ENCODE data around the gene HTR3E.
"Not testable (repeated sequence)": the region's sequence is repeated elsewhere in the genome, so short reads cannot be mapped to it uniquely, and the experiment has no call there.

The HTR3E gene

DNA sequence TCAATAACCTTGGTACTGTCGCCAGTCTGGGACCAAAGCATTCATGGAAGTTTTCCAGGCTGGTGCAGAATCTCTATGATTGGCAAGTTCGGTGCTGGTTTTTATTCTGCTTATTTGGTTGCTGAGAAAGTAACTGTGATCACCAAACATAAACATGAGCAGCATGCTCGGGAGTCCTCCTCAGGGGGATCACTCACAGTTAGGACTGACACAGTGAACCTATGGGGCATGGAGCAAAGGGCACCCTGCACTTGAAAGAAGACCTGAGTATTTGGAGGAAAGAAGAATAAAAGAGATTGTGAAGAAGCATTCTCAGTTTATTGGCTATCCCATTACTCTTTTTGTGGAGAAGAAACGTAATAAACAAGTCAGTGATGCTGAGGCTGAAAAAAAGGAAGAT, 19.2 kb downstream of the HTR3E start:
- no peak for DNase-seq

DNA sequence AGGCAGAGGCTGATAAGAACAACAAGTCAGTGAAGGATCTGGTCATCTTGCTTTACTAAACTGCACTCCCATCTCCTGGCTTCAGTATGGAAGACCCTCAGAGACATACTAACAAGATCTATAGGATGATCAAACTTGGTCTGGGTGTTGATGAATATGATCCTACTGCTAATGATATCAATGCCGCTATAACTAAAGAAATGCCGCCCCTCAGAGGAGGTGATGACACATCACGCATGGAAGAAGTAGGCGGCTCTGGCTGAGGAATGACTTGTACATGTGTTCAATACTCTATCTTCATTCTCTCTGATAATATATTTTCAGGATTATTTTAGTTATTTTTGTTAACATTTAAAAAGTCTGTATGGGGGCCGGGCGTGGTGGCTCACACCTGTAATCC, 20.8 kb downstream of the HTR3E start:
- no peak for DNase-seq

DNA sequence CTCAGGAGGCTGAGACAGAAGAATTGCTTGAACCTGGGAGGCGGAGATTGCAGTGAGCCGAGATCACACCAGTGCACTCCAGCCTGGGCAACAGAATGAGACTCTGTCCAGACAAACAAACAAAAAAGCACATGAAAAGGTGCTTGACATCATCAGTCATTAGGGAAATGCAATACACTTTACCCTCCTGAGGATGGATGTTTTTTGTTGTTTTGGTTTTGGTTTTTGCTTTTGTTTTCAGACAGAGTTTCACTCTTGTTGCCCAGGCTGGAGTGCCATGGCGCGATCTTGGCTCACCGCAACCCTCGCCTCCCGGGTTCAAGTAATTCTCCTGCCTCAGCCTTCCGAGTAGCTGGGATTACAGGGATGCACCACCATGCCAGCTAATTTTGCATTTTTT, 24.2 kb downstream of the HTR3E start:
- not testable (repeated sequence) for DNase-seq

DNA sequence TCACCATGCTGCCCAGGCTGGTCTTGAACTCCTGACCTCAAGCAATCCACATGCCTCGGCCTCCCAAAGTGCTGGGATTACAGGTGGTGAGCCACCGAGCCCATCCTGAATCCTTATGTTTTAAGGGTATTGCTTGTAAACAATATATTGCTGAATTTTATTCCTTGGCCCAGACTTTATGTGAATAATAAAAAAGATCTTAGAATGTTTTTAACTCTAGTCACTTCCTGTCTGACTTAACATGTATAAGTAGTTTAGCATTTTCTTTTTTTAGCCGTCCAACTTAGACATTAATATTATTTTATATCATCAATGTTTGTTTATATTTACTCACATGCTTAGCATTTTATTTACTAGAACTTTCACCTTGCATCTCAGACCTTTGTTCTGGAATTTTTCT, 29.1 kb downstream of the HTR3E start:
- no peak for DNase-seq

DNA sequence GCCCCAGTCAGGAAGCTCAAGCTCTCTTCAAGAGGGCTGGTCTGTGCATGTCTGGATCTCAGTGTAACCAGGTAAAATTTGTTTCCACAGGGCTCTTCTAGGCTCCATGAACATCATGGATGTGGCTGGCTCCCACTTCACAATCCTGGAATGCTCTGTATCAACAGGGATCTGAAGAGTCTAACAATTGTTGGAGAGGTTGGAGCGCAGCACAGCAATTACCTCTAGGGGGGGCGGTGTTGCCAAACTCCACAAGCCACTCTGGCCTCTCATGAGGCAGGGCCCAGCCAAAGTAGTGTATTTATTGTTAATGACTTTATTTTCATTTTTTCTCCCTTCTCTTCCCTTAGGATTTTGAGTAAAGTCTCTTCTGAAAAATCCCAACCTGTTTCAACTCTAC, 32.1 kb downstream of the HTR3E start:
- DNase-seq = no peak

DNA sequence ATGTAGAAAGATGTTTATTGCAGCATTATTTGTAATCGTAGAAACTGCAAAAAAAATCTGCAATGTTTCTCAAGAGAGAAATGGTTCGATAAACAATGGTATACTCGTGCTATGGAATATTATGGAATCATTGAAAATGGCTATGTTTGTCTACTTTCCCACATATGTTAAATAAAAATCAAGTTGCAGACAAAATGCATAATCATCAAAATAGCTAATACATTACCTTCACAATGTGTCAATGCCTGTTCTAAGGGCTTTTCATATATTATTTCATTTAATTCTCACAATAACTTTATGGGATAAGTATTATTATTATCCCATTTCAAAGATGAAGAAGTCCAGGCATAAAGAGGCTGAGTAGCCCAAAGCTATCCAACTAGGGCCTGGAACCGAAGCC, 36.1 kb downstream of the HTR3E start:
- DNase-seq = no peak

DNA sequence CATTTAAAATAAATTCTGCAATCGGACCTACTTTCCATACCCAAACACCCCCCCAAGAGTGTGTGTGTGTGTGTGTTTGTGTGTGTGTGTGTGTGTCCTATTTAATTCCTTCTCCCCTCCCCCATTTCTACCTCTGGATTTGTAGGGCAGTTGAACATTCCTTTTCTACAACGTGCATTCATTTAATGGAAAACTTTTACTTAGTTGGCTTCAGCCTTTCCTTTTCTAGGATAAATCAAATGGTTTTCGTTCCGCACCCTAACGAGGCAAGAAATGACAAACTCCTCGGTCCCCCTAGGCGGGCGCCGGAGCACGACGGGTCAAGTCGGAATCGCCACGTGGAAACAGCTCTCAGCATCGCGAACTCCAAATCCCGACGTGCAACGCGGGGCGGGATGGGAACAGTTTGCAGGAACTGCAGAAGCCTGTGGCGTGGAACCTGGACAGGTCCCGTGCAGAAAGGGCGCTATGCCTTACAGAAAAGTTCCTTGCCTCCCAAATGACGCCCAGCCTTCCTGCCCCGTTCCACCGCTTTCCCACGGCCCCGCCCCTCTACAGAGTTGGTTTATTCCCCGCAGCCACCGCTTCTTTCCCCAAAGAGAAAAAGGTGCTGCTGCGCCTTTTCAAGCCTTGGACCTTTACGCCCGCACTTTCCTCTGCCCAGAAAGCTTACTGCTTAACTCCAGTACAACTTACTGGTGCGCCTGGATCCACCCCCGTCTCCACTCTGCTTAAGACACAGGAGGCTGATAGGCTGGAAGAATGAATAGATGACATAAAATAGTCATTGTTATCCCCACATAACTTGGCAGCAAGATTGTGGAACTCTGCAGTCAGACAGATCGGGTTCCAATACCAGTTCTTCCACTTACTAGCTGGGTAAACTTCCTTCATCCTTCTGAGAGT, 37.2 kb downstream of the HTR3E start:
- peak; percentile 36 to 46 for DNase-seq

DNA sequence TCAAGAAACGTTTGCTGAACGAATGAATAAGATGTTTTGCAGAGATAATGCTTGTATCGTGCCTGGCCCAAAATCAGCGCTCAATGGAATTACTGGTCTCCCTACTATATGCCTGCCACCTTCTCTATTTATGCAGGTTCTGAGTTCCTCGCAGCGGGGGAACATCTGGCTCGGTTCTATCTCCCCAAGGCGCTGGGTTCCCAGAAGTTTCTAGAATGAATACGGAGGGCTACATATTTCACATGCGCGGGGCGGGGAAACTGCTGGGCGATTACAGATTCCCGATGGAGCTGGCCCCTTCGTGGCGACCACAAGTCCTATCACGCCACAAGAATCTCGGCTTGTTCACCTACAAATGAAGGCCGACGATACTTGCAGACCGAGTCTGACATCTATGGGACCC, 37.9 kb downstream of the HTR3E start:
- no peak for DNase-seq

DNA sequence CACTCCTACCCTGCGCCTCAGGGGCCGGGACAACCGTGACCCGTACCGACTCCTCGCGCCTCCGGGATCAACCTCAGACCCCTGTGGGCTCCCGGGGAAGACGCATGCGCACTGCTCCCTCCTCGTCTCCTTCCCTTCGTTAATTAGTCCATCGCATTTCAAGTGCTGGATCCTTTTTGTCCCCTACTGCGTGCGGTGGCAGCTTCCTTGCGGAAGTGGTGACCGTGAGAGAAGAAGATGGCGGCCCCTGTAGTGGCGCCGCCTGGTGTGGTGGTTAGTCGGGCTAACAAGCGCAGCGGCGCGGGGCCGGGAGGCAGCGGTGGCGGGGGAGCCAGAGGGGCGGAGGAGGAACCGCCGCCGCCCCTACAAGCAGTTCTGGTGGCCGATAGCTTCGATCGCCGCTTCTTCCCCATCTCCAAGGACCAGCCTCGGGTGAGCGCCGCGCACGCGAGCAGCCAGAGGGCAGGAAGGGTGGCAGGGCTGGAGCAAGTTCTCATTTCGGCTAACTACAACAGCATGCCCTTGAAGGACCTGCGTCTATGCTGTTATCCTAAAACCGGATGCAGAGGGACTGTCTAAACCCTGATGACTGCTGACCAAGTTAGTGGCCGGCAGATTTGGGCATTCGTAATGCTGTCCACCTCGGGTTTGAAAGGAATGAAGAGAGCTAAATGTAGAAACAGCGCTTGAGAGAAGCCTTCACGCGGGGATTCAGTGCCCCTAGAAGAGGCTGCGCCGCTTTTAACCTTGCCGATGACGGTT, 38.5 kb downstream of the HTR3E start, which contains the start of gene EIF2B5:
Gene EIF2B5, plus strand, starts transcription at position 210 of the 762 bp plus-strand sequence. Its CDS starts 28 bp downstream, at position 238.
- DNase-seq = peak; percentile 89 to 91

DNA sequence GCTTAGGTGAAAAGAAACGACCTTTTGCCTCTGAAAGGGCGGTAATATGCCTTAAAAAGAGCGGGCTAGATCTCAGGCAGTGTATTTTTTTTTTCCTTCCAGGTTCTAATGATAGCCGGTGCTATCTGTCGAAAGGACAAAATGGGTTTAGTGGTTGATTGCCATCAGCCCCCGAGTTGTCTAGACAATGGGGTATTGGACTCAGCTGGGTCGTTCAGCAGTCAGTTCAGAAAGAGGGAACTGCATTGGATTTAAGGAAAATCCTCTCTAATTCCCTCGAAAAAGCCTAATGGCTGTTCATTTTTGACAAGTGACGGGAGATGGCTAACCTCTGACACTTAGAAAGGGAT, 39.0 kb downstream of the HTR3E start:
- DNase-seq = no peak

DNA sequence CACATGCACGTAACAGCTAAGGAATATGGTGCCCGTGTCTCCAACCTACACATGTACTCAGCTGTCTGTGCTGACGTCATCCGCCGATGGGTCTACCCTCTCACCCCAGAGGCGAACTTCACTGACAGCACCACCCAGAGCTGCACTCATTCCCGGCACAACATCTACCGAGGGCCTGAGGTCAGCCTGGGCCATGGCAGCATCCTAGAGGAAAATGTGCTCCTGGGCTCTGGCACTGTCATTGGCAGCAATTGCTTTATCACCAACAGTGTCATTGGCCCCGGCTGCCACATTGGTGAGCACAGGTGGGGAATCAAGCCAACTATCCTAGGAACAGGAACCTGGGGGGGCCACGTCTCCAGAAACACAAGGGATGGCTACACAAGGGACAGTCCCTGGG, 43.6 kb downstream of the HTR3E start:
- DNase-seq = no peak

DNA sequence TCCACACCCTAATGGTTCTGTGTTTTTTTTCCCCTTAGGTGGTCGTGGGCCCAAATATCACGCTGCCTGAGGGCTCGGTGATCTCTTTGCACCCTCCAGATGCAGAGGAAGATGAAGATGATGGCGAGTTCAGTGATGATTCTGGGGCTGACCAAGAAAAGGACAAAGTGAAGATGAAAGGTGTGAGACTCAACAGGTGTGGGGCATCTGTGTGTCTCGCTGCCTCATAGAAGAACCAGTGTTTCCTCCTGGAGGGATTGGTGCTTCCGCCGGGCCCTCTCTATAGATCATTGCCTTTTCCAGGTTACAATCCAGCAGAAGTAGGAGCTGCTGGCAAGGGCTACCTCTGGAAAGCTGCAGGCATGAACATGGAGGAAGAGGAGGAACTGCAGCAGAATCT, 45.3 kb downstream of the HTR3E start:
- DNase-seq = no peak

DNA sequence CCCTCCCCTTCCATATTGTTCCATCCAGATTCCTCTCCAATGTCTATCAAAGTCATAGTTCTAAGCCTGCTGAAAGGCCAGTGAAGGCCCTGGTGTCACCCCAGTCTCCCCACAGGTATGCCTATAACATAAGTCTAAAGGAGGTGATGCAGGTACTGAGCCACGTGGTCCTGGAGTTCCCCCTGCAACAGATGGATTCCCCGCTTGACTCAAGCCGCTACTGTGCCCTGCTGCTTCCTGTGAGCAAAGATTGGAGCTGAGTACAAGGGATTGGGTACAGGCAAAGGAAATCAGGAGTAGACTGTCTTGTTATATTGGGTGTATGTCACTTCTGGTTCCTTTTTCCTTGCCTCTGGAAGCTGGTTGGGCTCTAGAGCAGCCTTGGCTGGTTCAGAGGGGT, 46.5 kb downstream of the HTR3E start:
- DNase-seq = no peak

DNA sequence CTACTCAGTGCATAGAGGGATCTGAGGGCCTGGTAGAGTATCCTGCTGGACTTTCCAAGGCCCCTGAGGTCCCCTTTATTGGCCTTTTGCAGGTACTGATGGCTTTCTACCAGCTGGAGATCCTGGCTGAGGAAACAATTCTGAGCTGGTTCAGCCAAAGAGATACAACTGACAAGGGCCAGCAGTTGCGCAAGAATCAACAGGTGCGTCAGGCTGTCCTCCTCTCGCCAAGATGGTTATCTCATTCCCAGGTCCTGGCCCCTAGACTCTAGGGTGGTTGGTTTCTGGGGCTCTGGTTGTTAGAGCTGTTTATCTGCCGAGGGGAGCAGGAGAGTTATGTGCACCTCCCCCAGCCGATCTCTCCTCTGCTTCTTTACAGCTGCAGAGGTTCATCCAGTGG, 47.6 kb downstream of the HTR3E start:
- DNase-seq = no peak

DNA sequence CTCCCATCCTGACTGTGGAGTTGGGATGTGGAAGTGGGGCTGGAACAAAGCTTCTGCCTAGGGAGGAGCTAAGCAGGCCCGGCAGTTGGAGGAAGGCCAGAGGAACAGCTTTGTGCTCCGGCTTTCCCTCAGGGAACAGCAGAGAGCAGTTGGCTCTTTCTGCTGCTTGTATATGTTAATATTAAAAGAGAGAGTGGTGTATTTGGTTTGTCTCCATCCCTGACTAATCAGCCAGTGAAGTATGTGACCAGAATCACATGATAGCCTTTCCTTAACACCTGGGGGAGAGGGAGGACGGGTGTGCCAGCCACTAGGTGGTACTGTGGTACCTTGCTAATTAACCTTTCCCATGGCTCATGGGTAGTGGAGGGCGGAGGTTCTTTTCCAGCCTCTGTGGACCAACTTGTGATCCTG, 48.3 kb downstream of the HTR3E start:
- DNase-seq = peak; percentile 23 to 51

DNA sequence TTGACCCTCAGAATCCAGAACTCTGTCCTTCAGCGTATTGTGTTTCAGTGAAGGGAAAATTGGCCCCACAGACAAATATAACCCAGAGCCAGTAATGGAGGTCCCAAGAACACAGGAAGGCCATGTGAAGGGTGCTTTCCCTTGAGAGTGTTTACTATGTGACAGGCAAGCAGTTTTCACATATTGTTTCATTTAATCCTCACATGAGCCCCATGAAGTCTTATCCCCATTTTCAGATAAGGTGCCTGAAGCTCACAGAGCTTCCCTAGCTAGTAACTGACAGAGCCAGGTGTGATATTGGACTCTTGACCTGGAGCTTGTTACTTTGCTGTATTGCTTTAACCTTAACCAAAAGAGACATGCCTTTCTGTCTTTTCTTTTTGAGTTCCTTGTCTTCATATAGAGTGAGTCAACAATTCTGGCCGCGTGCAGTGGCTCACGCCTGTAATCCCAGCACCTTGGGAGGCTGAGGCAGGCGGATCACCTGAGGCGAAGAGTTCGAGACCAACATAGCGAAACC, 48.9 kb downstream of the HTR3E start:
- DNase-seq = no peak

DNA sequence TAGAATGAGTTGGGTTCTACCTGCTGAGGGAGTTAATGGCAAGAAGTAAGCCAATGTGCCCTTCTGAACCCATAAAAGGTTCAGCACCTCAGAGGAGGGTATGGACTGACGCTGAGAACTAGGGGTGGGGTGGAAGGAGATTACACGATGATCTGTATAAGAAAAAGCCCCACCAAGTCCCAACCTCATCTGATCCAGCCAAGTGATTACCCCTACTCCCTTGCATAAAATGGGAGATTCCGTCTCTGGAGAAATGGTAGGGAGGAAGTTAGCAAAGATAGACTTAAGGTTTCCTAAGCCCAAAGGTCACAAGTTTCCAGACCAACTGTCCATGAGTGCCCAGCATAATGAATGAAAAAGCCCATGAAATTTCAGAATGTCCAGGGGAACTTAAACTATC, 51.2 kb downstream of the HTR3E start:
- DNase-seq = no peak

DNA sequence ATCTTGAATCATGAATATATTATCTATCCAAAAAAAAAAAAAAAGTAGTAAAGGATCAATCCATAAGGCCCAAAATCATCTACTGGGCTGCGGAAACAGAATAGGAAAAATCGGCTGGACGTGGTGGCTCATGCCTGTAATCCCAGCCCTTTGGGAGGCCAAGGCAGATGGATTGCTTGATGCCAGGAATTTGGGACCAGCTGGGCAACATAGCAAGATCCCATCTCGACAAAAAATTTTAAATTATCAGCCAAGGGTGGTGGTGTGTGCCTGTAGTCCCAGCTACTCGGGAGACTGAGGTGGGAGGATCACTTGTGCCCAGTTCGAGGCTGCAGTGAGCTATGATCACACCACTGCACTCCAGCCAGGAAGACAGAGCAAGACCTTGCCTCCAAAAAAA, 52.3 kb downstream of the HTR3E start:
- no peak for DNase-seq

DNA sequence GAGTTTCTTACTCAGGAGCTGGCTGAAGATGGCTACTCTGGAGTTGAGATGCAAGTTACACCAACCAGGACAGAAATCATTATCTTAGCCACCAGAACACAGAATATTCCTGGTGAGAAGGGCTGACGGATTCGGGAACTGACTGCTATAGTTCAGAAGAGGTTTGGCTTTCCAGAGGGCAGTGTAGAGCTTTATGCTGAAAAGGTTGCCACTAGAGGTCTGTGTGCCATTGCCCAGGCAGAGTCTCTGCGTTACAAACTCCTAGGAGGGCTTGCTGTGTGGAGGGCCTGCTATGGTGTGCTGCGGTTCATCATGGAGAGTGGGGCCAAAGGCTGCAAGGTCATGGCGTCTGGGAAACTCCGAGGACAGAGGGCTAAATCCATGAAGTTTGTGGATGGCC, 52.9 kb downstream of the HTR3E start:
- DNase-seq = not testable (repeated sequence)

DNA sequence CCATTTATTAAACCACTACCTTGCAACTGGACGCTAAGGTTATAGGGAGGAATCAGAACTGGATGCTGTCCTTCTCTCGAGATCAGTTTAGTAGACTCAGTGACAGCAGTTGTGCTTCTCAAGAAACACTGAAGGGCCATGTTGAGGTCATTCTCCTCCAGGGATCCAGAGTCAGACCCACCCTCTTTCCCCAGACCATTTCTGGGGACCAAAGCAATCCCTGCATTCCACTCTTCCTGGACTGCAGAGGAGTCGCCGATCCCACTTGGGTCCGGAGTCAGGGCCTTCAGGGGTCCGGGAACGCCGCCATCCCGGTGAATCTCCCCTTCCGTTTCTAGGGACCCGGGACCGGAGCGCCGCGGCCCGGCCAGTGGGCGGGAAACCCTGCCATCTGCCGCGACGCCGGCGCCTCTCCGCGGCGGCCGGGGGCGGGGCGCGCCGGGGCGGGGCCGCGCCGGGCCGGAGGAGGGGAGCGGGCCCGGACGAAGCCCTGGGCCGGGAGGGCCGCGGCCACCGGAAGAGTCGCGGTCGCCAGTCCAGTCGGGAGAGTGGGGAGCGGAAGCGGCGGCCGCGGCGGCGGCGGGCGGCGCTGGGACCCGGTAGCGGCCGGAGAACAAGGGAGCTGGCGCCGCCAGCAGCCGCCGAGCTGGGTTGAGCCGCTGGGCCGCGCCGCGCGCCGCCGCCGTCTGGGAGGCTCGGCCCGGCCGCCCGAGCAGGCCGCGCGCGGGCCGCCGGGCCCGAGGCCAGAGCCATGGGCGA, 58.2 kb downstream of the HTR3E start, which contains the start of gene DVL3:
Gene DVL3, plus strand, starts transcription at position 493 of the 759 bp plus-strand sequence. Its CDS starts 259 bp downstream, at position 752.
- DNase-seq = peak; percentile 37 to 61

DNA sequence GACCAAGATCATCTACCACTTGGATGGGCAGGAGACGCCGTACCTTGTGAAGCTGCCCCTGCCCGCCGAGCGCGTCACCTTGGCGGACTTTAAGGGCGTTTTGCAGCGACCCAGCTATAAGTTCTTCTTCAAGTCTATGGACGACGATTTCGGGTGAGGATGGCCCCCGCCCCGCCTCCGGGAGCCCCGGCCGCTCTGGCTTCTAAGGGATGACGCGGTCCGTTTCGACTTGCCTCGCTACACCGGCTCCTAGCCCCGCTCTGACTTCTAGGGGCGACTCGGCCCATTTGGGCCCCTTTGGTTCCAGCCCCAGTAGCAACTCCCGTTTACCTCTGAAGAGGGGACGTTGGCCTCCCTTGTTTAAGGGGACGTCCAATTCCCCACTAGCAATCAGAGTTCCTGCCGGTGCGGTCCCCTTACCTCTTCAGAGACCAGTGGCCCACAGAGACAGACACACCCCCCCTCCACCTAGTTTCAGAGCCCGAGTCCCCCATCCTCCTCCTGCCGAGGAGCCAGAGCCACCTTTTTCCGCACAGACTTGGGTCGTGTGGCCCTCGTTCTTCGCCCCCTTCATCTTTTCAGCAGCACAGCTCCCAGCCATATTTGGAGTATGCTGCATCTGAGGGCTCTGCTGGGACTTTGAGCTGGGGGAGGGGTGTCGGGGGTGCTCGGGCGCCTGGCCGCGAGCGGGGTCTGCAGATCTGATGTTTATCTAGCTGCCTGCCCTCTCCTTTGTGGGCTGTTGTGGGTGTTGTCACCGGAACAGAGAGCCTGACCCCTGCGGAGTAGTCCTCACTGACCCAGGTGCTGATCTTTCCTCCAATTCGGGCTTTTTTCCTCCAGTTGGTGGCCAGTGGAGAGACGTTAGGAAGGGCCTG, 59.0 kb downstream of the HTR3E start:
- DNase-seq = peak; percentile 19 to 33

DNA sequence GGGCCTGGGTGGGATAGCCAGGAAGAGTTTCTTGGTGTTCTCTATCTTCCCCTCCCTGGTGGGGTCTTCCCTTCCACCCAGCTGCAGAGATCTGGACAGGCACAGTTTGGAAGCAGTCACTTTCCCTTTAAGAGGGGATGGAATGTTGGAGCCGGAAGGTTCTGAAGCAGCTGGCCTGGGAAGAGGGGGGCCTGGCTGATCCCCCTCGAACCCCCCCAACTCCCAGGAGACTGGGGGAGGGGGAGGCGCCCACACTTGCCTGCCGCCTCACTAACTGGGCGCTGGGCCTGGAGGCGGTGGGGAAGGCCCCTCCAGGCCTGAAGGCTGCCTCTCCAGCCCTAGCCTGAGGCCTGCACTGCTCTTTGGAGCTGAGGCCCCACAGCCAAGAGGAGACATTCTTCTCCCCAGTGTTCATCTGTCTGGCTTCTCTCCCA, 59.7 kb downstream of the HTR3E start:
- DNase-seq = no peak
